Activated T-helper 2 cell treated with anti-CD3 and anti-CD28 coated beads, Interferon-gamma antibody, Interleukin-2, Interleukin-4, amounts not matched to agents 10 μg/mL and 5 μg/mL and 100 μg/mL, durations not matched to agents 14 hours and 24 hours and 36 hours (primary cell): Measurements from ENCODE around the gene ALX3. TPM values are rescaled to one million over a fixed set of nuclear protein-coding genes. Genes with fewer than 3 reads are reported as not detected.

Experiments used
- DNase-seq: peaks from one replicate; pipeline ENCODE4 v3.0.0; 2021; ENCODE audit warnings: low spot score
- H3K27ac Mint-ChIP-seq: one replicate; pipeline ENCODE4 v1.8.0; 2021; ENCODE audit warnings: mixed read lengths
- H3K27me3 Mint-ChIP-seq: one replicate; pipeline ENCODE4 v1.8.0; 2021; ENCODE audit warnings: low read depth, mixed read lengths
- H3K36me3 Mint-ChIP-seq: one replicate; pipeline ENCODE4 v1.8.0; 2021; ENCODE audit warnings: low read depth, mixed read lengths
- H3K4me1 Mint-ChIP-seq: one replicate; pipeline ENCODE4 v1.8.0; 2021; ENCODE audit warnings: low read depth, mixed read lengths
- H3K4me3 Mint-ChIP-seq: one replicate; pipeline ENCODE4 v1.8.0; 2021; ENCODE audit warnings: low read depth, mild to moderate bottlenecking, moderate library complexity, mixed read lengths
- H3K9me3 Mint-ChIP-seq: one replicate; pipeline ENCODE4 v1.8.0; 2021; ENCODE audit warnings: mixed read lengths
- intact Hi-C: fragments of 100-400 bp; cut with micrococcal nuclease; formaldehyde crosslinking; loops from one replicate; pipeline ENCODE4 v1.15.1; 2023
- total RNA-seq: library from RNA; stranded (reverse); gene quantifications from 2 replicates; pipeline ENCODE4 v1.2.3, GENCODE V29; 2022

The ALX3 gene
- total RNA-seq, 1 donor from 2014 or later, result not detected

GRCh38 chr1:110057963-110058518, 12.4 kb downstream of the ALX3 start:
- intact Hi-C loops, result no loop called here
- H3K4me1 Mint-ChIP-seq, result peaks cover 2% of the 10 kb centered on the region
- H3K9me3 Mint-ChIP-seq, result no peaks in the 10 kb centered on the region
- H3K27ac Mint-ChIP-seq, result no peak overlapping the region
- no peak overlapping the region for H3K4me3 Mint-ChIP-seq
- peaks cover 54% of the 10 kb centered on the region for H3K36me3 Mint-ChIP-seq
- no peak for DNase-seq
- H3K27me3 Mint-ChIP-seq, result no peaks in the 10 kb centered on the region

GRCh38 chr1:110056776-110057175, 13.7 kb downstream of the ALX3 start:
- no peak overlapping the region for H3K4me3 Mint-ChIP-seq
- intact Hi-C loops, result no loop called here
- H3K27me3 Mint-ChIP-seq, result no peaks in the 10 kb centered on the region
- no peaks in the 10 kb centered on the region for H3K9me3 Mint-ChIP-seq
- no peak overlapping the region for H3K27ac Mint-ChIP-seq
- peaks cover 2% of the 10 kb centered on the region for H3K4me1 Mint-ChIP-seq
- H3K36me3 Mint-ChIP-seq, result peaks cover 62% of the 10 kb centered on the region
- no peak for DNase-seq

- Mint-ChIP-seq H3K4me1 (peaks cover 2% of the 10 kb centered on the region), H3K27ac (no peak overlapping the region), H3K36me3 (peaks cover 67% of the 10 kb centered on the region), H3K27me3 (no peaks in the 10 kb centered on the region), H3K4me3 (no peak overlapping the region), H3K9me3 (no peaks in the 10 kb centered on the region)
- no peak for DNase-seq
- intact Hi-C loops, result no loop called here
Observed at GRCh38 chr1:110056285-110056683, 14.2 kb downstream of the ALX3 start.

GRCh38 chr1:110055493-110056284, 14.8 kb downstream of the ALX3 start:
- no peaks in the 10 kb centered on the region for H3K9me3 Mint-ChIP-seq
- H3K36me3 Mint-ChIP-seq, result peaks cover 72% of the 10 kb centered on the region
- H3K4me1 Mint-ChIP-seq, result peaks cover 2% of the 10 kb centered on the region
- no peaks in the 10 kb centered on the region for H3K27me3 Mint-ChIP-seq
- DNase-seq, result no peak
- no peak overlapping the region for H3K4me3 Mint-ChIP-seq
- intact Hi-C loops, result no loop called here
- no peak overlapping the region for H3K27ac Mint-ChIP-seq

- peaks cover 68% of the 10 kb centered on the region for H3K36me3 Mint-ChIP-seq
- peak; percentile 40 for DNase-seq
- no peaks in the 10 kb centered on the region for H3K4me1 Mint-ChIP-seq
- intact Hi-C loops, result loop anchor here (2.0 kb wide), 1 partner anchor 53 kb away; no protein-coding TSS in a partner anchor
- H3K27me3 Mint-ChIP-seq, result no peaks in the 10 kb centered on the region
- H3K4me3 Mint-ChIP-seq, result no peak overlapping the region
- no peak overlapping the region for H3K27ac Mint-ChIP-seq
- no peaks in the 10 kb centered on the region for H3K9me3 Mint-ChIP-seq
Observed at GRCh38 chr1:110053552-110054428, 16.7 kb downstream of the ALX3 start.

GRCh38 chr1:110051262-110051648, 19.2 kb downstream of the ALX3 start:
- H3K4me1 Mint-ChIP-seq, result no peaks in the 10 kb centered on the region
- no peaks in the 10 kb centered on the region for H3K27me3 Mint-ChIP-seq
- no peaks in the 10 kb centered on the region for H3K9me3 Mint-ChIP-seq
- DNase-seq, result no peak
- intact Hi-C loops, result no loop called here
- no peak overlapping the region for H3K27ac Mint-ChIP-seq
- peaks cover 74% of the 10 kb centered on the region for H3K36me3 Mint-ChIP-seq
- H3K4me3 Mint-ChIP-seq, result no peak overlapping the region

- intact Hi-C loops, result no loop called here
Observed at GRCh38 chr1:110050602-110051261, 19.7 kb downstream of the ALX3 start.

GRCh38 chr1:110049801-110050601, 20.5 kb downstream of the ALX3 start:
- H3K36me3 Mint-ChIP-seq, result peaks cover 73% of the 10 kb centered on the region
- H3K27me3 Mint-ChIP-seq, result no peaks in the 10 kb centered on the region
- intact Hi-C loops, result no loop called here

More at GRCh38 chr1:110050602-110051261, 19.7 kb downstream of the ALX3 start:
- DNase-seq, result no peak
- no peaks in the 10 kb centered on the region for H3K4me1 Mint-ChIP-seq
- peaks cover 73% of the 10 kb centered on the region for H3K36me3 Mint-ChIP-seq
- H3K27me3 Mint-ChIP-seq, result no peaks in the 10 kb centered on the region
- H3K9me3 Mint-ChIP-seq, result no peaks in the 10 kb centered on the region
- H3K27ac Mint-ChIP-seq, result no peak overlapping the region
- no peak overlapping the region for H3K4me3 Mint-ChIP-seq

GRCh38 chr1:110048923-110049601, 21.4 kb downstream of the ALX3 start:
- intact Hi-C loops, result no loop called here
- peaks cover 69% of the 10 kb centered on the region for H3K36me3 Mint-ChIP-seq
- no peak overlapping the region for H3K27ac Mint-ChIP-seq
- DNase-seq, result no peak
- no peaks in the 10 kb centered on the region for H3K9me3 Mint-ChIP-seq
- H3K4me1 Mint-ChIP-seq, result no peaks in the 10 kb centered on the region
- H3K4me3 Mint-ChIP-seq, result no peak overlapping the region
- no peaks in the 10 kb centered on the region for H3K27me3 Mint-ChIP-seq

More at GRCh38 chr1:110049801-110050601, 20.5 kb downstream of the ALX3 start:
- Mint-ChIP-seq H3K4me1 (no peaks in the 10 kb centered on the region), H3K4me3 (no peak overlapping the region), H3K9me3 (no peaks in the 10 kb centered on the region), H3K27ac (no peak overlapping the region)
- no peak for DNase-seq

GRCh38 chr1:110048240-110048639, 22.2 kb downstream of the ALX3 start:
- Mint-ChIP-seq H3K36me3 (peaks cover 69% of the 10 kb centered on the region), H3K27ac (no peak overlapping the region), H3K9me3 (no peaks in the 10 kb centered on the region), H3K4me3 (no peak overlapping the region), H3K4me1 (no peaks in the 10 kb centered on the region), H3K27me3 (no peaks in the 10 kb centered on the region)
- no peak for DNase-seq
- intact Hi-C loops, result no loop called here

- Mint-ChIP-seq H3K4me1 (no peaks in the 10 kb centered on the region), H3K4me3 (no peak overlapping the region), H3K27me3 (no peaks in the 10 kb centered on the region), H3K27ac (no peak overlapping the region), H3K36me3 (peaks cover 69% of the 10 kb centered on the region), H3K9me3 (no peaks in the 10 kb centered on the region)
- DNase-seq, result no peak
- intact Hi-C loops, result no loop called here
Observed at GRCh38 chr1:110047463-110047862, 23.0 kb downstream of the ALX3 start.
